H9 (cell line): ENCODE results near the gene GUCY1A1. TPM values are rescaled to one million over a fixed set of nuclear protein-coding genes. Genes with fewer than 3 reads are reported as not detected.

Experiments used
- DNase-seq: peaks from one replicate; pipeline ENCODE4 v3.0.0-alpha.2; 2017
- H2AFZ ChIP-seq: one replicate; pipeline ENCODE4 v1.6.1; 2013; ENCODE audit warnings: mild to moderate bottlenecking, low read length, control low read depth, moderate library complexity
- H2AK5ac ChIP-seq: 2 replicates; pipeline ENCODE4 v1.6.1; 2013; ENCODE audit warnings: low read length, control low read depth, mixed read lengths; ENCODE audit not compliant: insufficient read length
- H2BK120ac ChIP-seq: one replicate; pipeline ENCODE4 v1.6.1; 2013; ENCODE audit warnings: low read depth, mild to moderate bottlenecking, low read length, control low read depth, inconsistent platforms; ENCODE audit not compliant: poor library complexity, severe bottlenecking
- H2BK12ac ChIP-seq: 2 replicates; pipeline ENCODE4 v1.6.1; 2013; ENCODE audit warnings: low read length, control low read depth, mixed read lengths, low read depth; ENCODE audit not compliant: insufficient read length
- H2BK15ac ChIP-seq: 2 replicates; pipeline ENCODE4 v1.6.1; 2013; ENCODE audit warnings: low read depth, low read length, control low read depth
- H2BK20ac ChIP-seq: one replicate; pipeline ENCODE4 v1.6.1; 2013; ENCODE audit warnings: low read depth, mild to moderate bottlenecking, low read length, control low read depth, inconsistent platforms; ENCODE audit not compliant: poor library complexity, severe bottlenecking
- H2BK5ac ChIP-seq: 2 replicates; pipeline ENCODE4 v1.6.1; 2013; ENCODE audit warnings: low read length, control low read depth, mixed read lengths; ENCODE audit not compliant: insufficient read length
- H3K14ac ChIP-seq: 2 replicates; pipeline ENCODE4 v1.6.1; 2013; ENCODE audit warnings: low read length, control low read depth; ENCODE audit not compliant: insufficient read depth
- H3K18ac ChIP-seq: 2 replicates; pipeline ENCODE4 v1.6.1; 2013; ENCODE audit warnings: low read depth, mild to moderate bottlenecking, mixed read lengths, low read length, control low read depth; ENCODE audit not compliant: insufficient read length
- H3K23ac ChIP-seq: 2 replicates; pipeline ENCODE4 v1.6.1; 2013; ENCODE audit warnings: low read length, control low read depth, mixed read lengths, low read depth; ENCODE audit not compliant: insufficient read length
- H3K23me2 ChIP-seq: 2 replicates; pipeline ENCODE4 v1.6.1; 2013; ENCODE audit warnings: low read depth, mild to moderate bottlenecking, mixed read lengths, low read length, control low read depth; ENCODE audit not compliant: insufficient read length, poor library complexity, severe bottlenecking
- H3K27ac ChIP-seq: 2 replicates; pipeline ENCODE4 v1.5.1; 2013; ENCODE audit warnings: low read length, control low read depth, mixed read lengths, low read depth; ENCODE audit not compliant: insufficient read length
- H3K27me3 ChIP-seq: 2 replicates; pipeline ENCODE4 v1.6.1; 2013; ENCODE audit warnings: low read length, control low read depth, inconsistent platforms; ENCODE audit not compliant: insufficient read depth
- H3K4ac ChIP-seq: 2 replicates; pipeline ENCODE4 v1.6.1; 2013; ENCODE audit warnings: low read depth, mild to moderate bottlenecking, control low read depth, inconsistent platforms, low read length, moderate library complexity
- H3K4me1 ChIP-seq: 2 replicates; pipeline ENCODE4 v1.6.1; 2013; ENCODE audit warnings: low read length, control low read depth, inconsistent platforms; ENCODE audit not compliant: insufficient read depth
- H3K4me2 ChIP-seq: 2 replicates; pipeline ENCODE4 v1.6.1; 2013; ENCODE audit warnings: low read length, control low read depth, mixed read lengths; ENCODE audit not compliant: insufficient read length, insufficient read depth
- H3K56ac ChIP-seq: 2 replicates; pipeline ENCODE4 v1.6.1; 2013; ENCODE audit warnings: low read depth, mild to moderate bottlenecking, mixed read lengths, low read length, control low read depth; ENCODE audit not compliant: insufficient read length
- H3K79me1 ChIP-seq: 2 replicates; pipeline ENCODE4 v1.6.1; 2013; ENCODE audit warnings: low read depth, mild to moderate bottlenecking, moderate library complexity, low read length, control low read depth, inconsistent platforms; ENCODE audit not compliant: insufficient read depth, poor library complexity, severe bottlenecking
- H3K79me2 ChIP-seq: 2 replicates; pipeline ENCODE4 v1.6.1; 2013; ENCODE audit warnings: low read length, control low read depth, inconsistent platforms; ENCODE audit not compliant: insufficient read depth
- H3K9ac ChIP-seq: 2 replicates; pipeline ENCODE4 v1.6.1; 2013; ENCODE audit warnings: low read length, control low read depth, mixed read lengths; ENCODE audit not compliant: insufficient read length; ENCODE audit errors: extremely low read depth
- H3K9me3 ChIP-seq: one replicate; pipeline ENCODE4 v1.6.1; 2013; ENCODE audit warnings: low read depth, low read length, inconsistent platforms; ENCODE audit not compliant: control insufficient read depth
- H3T11ph ChIP-seq: one replicate; pipeline ENCODE4 v1.6.1; 2013; ENCODE audit warnings: mild to moderate bottlenecking, low read length, control low read depth, inconsistent platforms
- H4K20me1 ChIP-seq: one replicate; pipeline ENCODE4 v1.6.1; 2013; ENCODE audit not compliant: control insufficient read depth, insufficient read length, insufficient read depth
- H4K5ac ChIP-seq: 2 replicates; pipeline ENCODE4 v1.6.1; 2013; ENCODE audit warnings: low read depth, mild to moderate bottlenecking, mixed read lengths, low read length, control low read depth; ENCODE audit not compliant: insufficient read length
- H4K8ac ChIP-seq: replicated peaks from 2 replicates; pipeline ENCODE4 v1.6.1; 2013; ENCODE audit warnings: low read length, control low read depth, mixed read lengths, low read depth; ENCODE audit not compliant: insufficient read length
- H4K91ac ChIP-seq: 2 replicates; pipeline ENCODE4 v1.6.1; 2013; ENCODE audit warnings: low read depth, mild to moderate bottlenecking, moderate library complexity, mixed read lengths, low read length, control low read depth; ENCODE audit not compliant: insufficient read length
- H3K27ac Mint-ChIP-seq, 3 experiments: 2 replicates in 2 of 3; 3 replicates in 1 of 3; pipeline ENCODE4 v1.8.0; 2020 to 2021; ENCODE audit warnings: mixed read lengths in 3 of 3, mild to moderate bottlenecking in 1 of 3, moderate library complexity in 1 of 3
- H3K27me3 Mint-ChIP-seq: 2 replicates; pipeline ENCODE4 v1.8.0; 2021; ENCODE audit warnings: low read depth, mild to moderate bottlenecking, moderate library complexity, mixed read lengths
- H3K36me3 Mint-ChIP-seq, 3 experiments: 2 replicates in 2 of 3; 3 replicates in 1 of 3; pipeline ENCODE4 v1.8.0; 2020 to 2021; ENCODE audit warnings: low read depth in 3 of 3, mixed read lengths in 3 of 3; ENCODE audit not compliant: insufficient read depth in 1 of 3
- H3K4me1 Mint-ChIP-seq, 2 experiments: 2 replicates each; pipeline ENCODE4 v1.8.0; 2020; ENCODE audit warnings: mixed read lengths in 2 of 2
- H3K4me3 Mint-ChIP-seq, 2 experiments: 2 replicates in 1 of 2; 3 replicates in 1 of 2; pipeline ENCODE4 v1.8.0; 2020 to 2021; ENCODE audit warnings: mild to moderate bottlenecking in 2 of 2, mixed read lengths in 2 of 2, moderate library complexity in 1 of 2
- H3K9me3 Mint-ChIP-seq, 2 experiments: 2 replicates in 1 of 2; 3 replicates in 1 of 2; pipeline ENCODE4 v1.8.0; 2020; ENCODE audit warnings: mild to moderate bottlenecking in 2 of 2, mixed read lengths in 2 of 2, moderate library complexity in 1 of 2
- CTCF ChIP-seq: fragments of 200-600 bp; sonication (generic); conservative IDR thresholded peaks from 3 replicates; pipeline ENCODE4 v1.8.0; 2021; ENCODE audit warnings: antibody characterized with exemption, mild to moderate bottlenecking
- WGBS: extraction: QIAGEN DNeasy Blood & Tissue Kit; methylation state at CpG from one replicate; pipeline ENCODE4 v1.1.7; 2013; ENCODE audit warnings: missing lambda C conversion rate, low lambda C conversion rate, mixed read lengths; ENCODE audit not compliant: insufficient read length; ENCODE audit errors: extremely low coverage; 5-methylcytosine and 5-hydroxymethylcytosine counted together
- total RNA-seq: library from RNA; stranded (reverse); gene quantifications from 2 replicates; pipeline ENCODE4 v1.2.1, GENCODE V29; 2021

GUCY1A1 gene
- total RNA-seq, 1 experiment from 2014 or later: not detected

- H3K4me3 Mint-ChIP-seq: no peak overlapping the region
These were observed 12.7 kb downstream of the GUCY1A1 start for GRCh38 chr4:155679343-155679742.

More at GRCh38 chr4:155679343-155679742, 12.7 kb downstream of the GUCY1A1 start:
- no peak overlapping the region for H3K23ac ChIP-seq
- no peak overlapping the region for H3K14ac ChIP-seq
- H3K23me2 ChIP-seq: no peaks in the 10 kb centered on the region
- H3K4ac ChIP-seq: no peak overlapping the region
- peaks cover 12% of the 10 kb centered on the region for H3K27me3 Mint-ChIP-seq
- H3K4me2 ChIP-seq: no peak overlapping the region
- no peak overlapping the region for H3K27ac ChIP-seq
- H2BK120ac ChIP-seq: no peak overlapping the region
- H2BK20ac ChIP-seq: no peak overlapping the region
- no peaks in the 10 kb centered on the region for H3K79me1 ChIP-seq
- no peaks in the 10 kb centered on the region for H3K27me3 ChIP-seq
- H3K56ac ChIP-seq: no peak overlapping the region
- H2BK12ac ChIP-seq: no peak overlapping the region
- H2AK5ac ChIP-seq: no peak overlapping the region
- no peak for TF ChIP-seq CTCF
- H4K5ac ChIP-seq: no peak overlapping the region
- H3K9me3 ChIP-seq: no peaks in the 10 kb centered on the region
- H3K4me1 Mint-ChIP-seq: peaks cover 3 to 9% of the 10 kb centered on the region in 2 experiments; a peak in 3 of 4 replicates
- no peak overlapping the region for H3K18ac ChIP-seq
- H3T11ph ChIP-seq: no peak overlapping the region
- no peak overlapping the region for H3K27ac Mint-ChIP-seq
- DNase-seq: no peak
- H3K4me1 ChIP-seq: no peaks in the 10 kb centered on the region
- H3K36me3 Mint-ChIP-seq: no peaks in the 10 kb centered on the region
- H2BK5ac ChIP-seq: no peak overlapping the region
- no peak overlapping the region for H4K91ac ChIP-seq
- no peaks in the 10 kb centered on the region for H3K9me3 Mint-ChIP-seq
- no peak overlapping the region for H2AFZ ChIP-seq
- H4K8ac ChIP-seq: no peak overlapping the region
- no peaks in the 10 kb centered on the region for H4K20me1 ChIP-seq
- H2BK15ac ChIP-seq: no peak overlapping the region
- no CpG with 5 or more reads among the region's 5 CpGs for WGBS
- H3K9ac ChIP-seq: no peak overlapping the region
- H3K79me2 ChIP-seq: no peaks in the 10 kb centered on the region
